T-cell (primary cell): ENCODE data around the gene TRIM14. TPM values are rescaled to one million over a fixed set of nuclear protein-coding genes. Genes with fewer than 3 reads are reported as not detected.
A peak's percentile ranks its signal among the peaks of the same experiment; 100 is the strongest.

Experiments used
- ATAC-seq, 4 experiments: fragments of 200-7000 bp in 3 of 4; fragments of 150-1000 bp in 1 of 4; cut with Tn5 transposase; replicated peaks in 1 of 4; 1 replicate in 3 of 4; 2 replicates in 1 of 4; pipeline ENCODE4 v1.10.0; 2021; ENCODE audit warnings: moderate library complexity in 3 of 4, mild to moderate bottlenecking in 2 of 4, moderate number of reproducible peaks in 1 of 4
- CTCF ChIA-PET, 2 donors: fragments of 300-600 bp; sonication (Branson Sonifier 250); formaldehyde crosslinking; loops; one replicate each; lab custom pipeline; 2022; ENCODE audit warnings: antibody characterized with exemption in 2 of 2; lab: Charles Lee
- POLR2A ChIA-PET, 2 donors: fragments of 300-600 bp; sonication (Branson Sonifier 250); formaldehyde crosslinking; loops; one replicate each; lab custom pipeline; 2022; ENCODE audit warnings: antibody characterized with exemption in 2 of 2; lab: Charles Lee
- DNase-seq, 35 experiments: peaks; one replicate each; pipeline versions ENCODE4 v3.0.0 to v3.0.0-alpha.2; 2013 to 2023
- H3K27ac ChIP-seq: one replicate; pipeline ENCODE4 v1.5.1; 2013; ENCODE audit warnings: low read length
- H3K27me3 ChIP-seq, 2 experiments: replicated peaks in 1 of 2; 1 replicate in 1 of 2; 2 replicates in 1 of 2; pipeline versions ENCODE4 v1.6.1 to v1.7.0; 2013; ENCODE audit warnings: low read length in 1 of 2, mixed read lengths in 1 of 2; ENCODE audit not compliant: control insufficient read depth in 2 of 2, insufficient read depth in 2 of 2; ENCODE audit errors: extremely low read depth in 1 of 2
- H3K36me3 ChIP-seq, 2 donors: 1 replicate in 1 of 2; 2 replicates in 1 of 2; pipeline versions ENCODE4 v1.6.1 to v1.7.0; 2013; ENCODE audit warnings: low read length in 1 of 2; ENCODE audit not compliant: control insufficient read depth in 2 of 2, insufficient read depth in 1 of 2; ENCODE audit errors: extremely low read depth in 1 of 2
- H3K4me1 ChIP-seq, 2 experiments: 1 replicate in 1 of 2; 2 replicates in 1 of 2; pipeline versions ENCODE4 v1.6.1 to v1.7.0; 2013; ENCODE audit warnings: low read length in 2 of 2, mixed read lengths in 1 of 2; ENCODE audit not compliant: insufficient read depth in 2 of 2, control insufficient read depth in 1 of 2; ENCODE audit errors: extremely low read depth in 1 of 2
- H3K4me3 ChIP-seq, 2 donors: 1 replicate in 1 of 2; 2 replicates in 1 of 2; pipeline versions ENCODE4 v1.5.1 to v1.7.0; 2013; ENCODE audit warnings: mild to moderate bottlenecking in 2 of 2, low read length in 1 of 2, moderate library complexity in 1 of 2; ENCODE audit not compliant: control insufficient read depth in 1 of 2; ENCODE audit errors: extremely low read depth in 1 of 2
- H3K9me3 ChIP-seq: 2 replicates; pipeline ENCODE4 v1.7.0; 2013
- H3K27ac Mint-ChIP-seq, 2 donors: one replicate each; pipeline ENCODE4 v1.8.0; 2020 to 2021; ENCODE audit warnings: mild to moderate bottlenecking in 2 of 2, mixed read lengths in 2 of 2
- H3K27me3 Mint-ChIP-seq, 2 donors: one replicate each; pipeline ENCODE4 v1.8.0; 2021 to 2022; ENCODE audit warnings: mixed read lengths in 2 of 2
- H3K36me3 Mint-ChIP-seq: one replicate; pipeline ENCODE4 v1.8.0; 2021; ENCODE audit warnings: mixed read lengths
- H3K4me1 Mint-ChIP-seq, 3 donors: one replicate each; pipeline ENCODE4 v1.8.0; 2020 to 2022; ENCODE audit warnings: mixed read lengths in 3 of 3, mild to moderate bottlenecking in 1 of 3
- H3K4me3 Mint-ChIP-seq, 3 donors: one replicate each; pipeline ENCODE4 v1.8.0; 2020 to 2022; ENCODE audit warnings: mild to moderate bottlenecking in 3 of 3, mixed read lengths in 3 of 3, moderate library complexity in 3 of 3
- H3K9me3 Mint-ChIP-seq, 3 donors: one replicate each; pipeline ENCODE4 v1.8.0; 2020 to 2022; ENCODE audit warnings: mixed read lengths in 3 of 3
- WGBS: methylation state at CpG from one replicate; pipeline ENCODE4 v1.1.5; 2013; ENCODE audit warnings: missing lambda C conversion rate; ENCODE audit not compliant: insufficient coverage; 5-methylcytosine and 5-hydroxymethylcytosine counted together
- total RNA-seq, 35 experiments: library from RNA in 6 of 35; stranded (reverse) in 6 of 35; fragments of 120-200 nt in 1 of 35; gene quantifications; one replicate each; pipeline versions ENCODE4 v1.2.1 to v1.2.4 and lab custom pipeline; 2013 to 2026

TRIM14 gene
- total RNA-seq, 5 donors from 2014 or later (not counting 1 experiment from before 2014, with no cell fraction given), result 75.7 to 98.9 (median 85.3) TPM

DNA sequence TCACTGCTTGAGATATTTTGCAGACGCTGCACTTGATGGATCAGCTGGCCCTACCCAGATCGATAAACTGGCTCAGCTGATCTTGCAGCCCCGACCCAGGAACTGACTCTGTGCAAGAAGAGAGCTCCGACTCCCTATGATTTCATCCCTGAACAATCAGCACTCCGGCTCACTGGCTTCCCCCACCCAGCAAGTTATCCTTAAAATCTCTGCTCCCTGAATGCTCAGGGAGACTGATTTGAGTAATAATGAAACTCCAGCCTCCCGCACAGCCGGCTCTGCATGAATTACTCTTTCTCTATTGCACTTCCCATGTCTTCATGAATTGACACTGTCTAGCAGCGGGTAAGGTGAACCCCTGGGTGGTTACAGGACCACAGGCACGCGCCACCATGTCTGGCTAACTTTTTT lies 79.4 kb downstream of the TRIM14 start:
- Histone ChIP-seq H3K4me3 (no peak overlapping the region), H3K36me3 (no peaks in the 10 kb centered on the region), H3K27me3 (peaks cover 0 to 19% of the 10 kb centered on the region in 2 experiments), H3K9me3 (no peaks in the 10 kb centered on the region), H3K27ac (no peak overlapping the region), H3K4me1 (peaks cover 0 to 4% of the 10 kb centered on the region in 2 experiments)
- no peak overlapping the region for H3K27ac Mint-ChIP-seq
- no peaks in the 10 kb centered on the region for H3K9me3 Mint-ChIP-seq
- peaks cover 4 to 6% (median 4%) of the 10 kb centered on the region in 3 donors for H3K4me1 Mint-ChIP-seq
- CTCF ChIA-PET, result interaction anchor here in 1 of 2 donors (0.6 kb wide), 1 partner anchor 156 kb away, joined by 6 read pairs; no protein-coding TSS in a partner anchor
- DNase-seq, result no peak
- ATAC-seq, result no peak
- no peak overlapping the region for H3K4me3 Mint-ChIP-seq
- peaks cover 3 to 10% of the 10 kb centered on the region in 2 donors for H3K27me3 Mint-ChIP-seq
- WGBS, result 88% methylated on average over 7 of the region's 10 CpGs
- POLR2A ChIA-PET, result no interaction called here
- no peaks in the 10 kb centered on the region for H3K36me3 Mint-ChIP-seq

DNA sequence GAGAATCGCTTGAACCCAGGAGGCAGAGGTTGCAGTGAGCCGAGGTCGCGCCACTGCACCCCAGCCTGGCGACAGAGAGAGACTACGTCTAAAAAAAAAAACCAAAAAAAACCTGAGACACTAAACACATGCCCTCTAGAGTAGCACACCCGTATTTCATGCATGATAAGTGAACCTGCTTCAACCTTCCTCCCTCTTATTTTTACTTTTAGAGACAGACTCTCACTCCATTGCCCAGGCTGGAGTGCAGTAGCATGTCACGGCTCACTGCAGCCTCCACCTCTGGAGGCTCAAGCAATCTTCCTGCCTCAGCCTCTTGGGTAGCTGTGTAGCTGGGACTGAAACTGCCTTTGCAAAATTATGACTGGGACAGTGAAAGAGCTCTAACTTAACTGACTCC lies 80.1 kb downstream of the TRIM14 start:
- WGBS, result 85% methylated on average over 8 of the region's 8 CpGs
- no peaks in the 10 kb centered on the region for H3K36me3 Mint-ChIP-seq
- ATAC-seq, result no peak
- no peak overlapping the region for H3K27ac Mint-ChIP-seq
- peaks cover 0 to 19% of the 10 kb centered on the region in 2 experiments for H3K27me3 ChIP-seq
- H3K4me3 ChIP-seq, result no peak overlapping the region
- no peaks in the 10 kb centered on the region for H3K9me3 Mint-ChIP-seq
- no peak overlapping the region for H3K27ac ChIP-seq
- ChIA-PET POLR2A (interaction anchor here in 1 of 2 donors (0.5 kb wide), 1 partner anchor 116 kb away, joined by 5 read pairs; the partner anchor contains the start of gene TRMO), CTCF (interaction anchor here in 1 of 2 donors (0.5 to 0.6 kb wide), 2 partner anchors 116 to 157 kb away, joined by 4 to 6 read pairs; partner anchors contain the start of gene TRMO)
- no peaks in the 10 kb centered on the region for H3K9me3 ChIP-seq
- H3K36me3 ChIP-seq, result no peaks in the 10 kb centered on the region
- DNase-seq, result no peak
- H3K27me3 Mint-ChIP-seq, result peaks cover 3 to 10% of the 10 kb centered on the region in 2 donors
- H3K4me3 Mint-ChIP-seq, result no peak overlapping the region
- H3K4me1 Mint-ChIP-seq, result peaks cover 7 to 10% (median 7%) of the 10 kb centered on the region in 3 donors
- peaks cover 0 to 6% of the 10 kb centered on the region in 2 experiments for H3K4me1 ChIP-seq

DNA sequence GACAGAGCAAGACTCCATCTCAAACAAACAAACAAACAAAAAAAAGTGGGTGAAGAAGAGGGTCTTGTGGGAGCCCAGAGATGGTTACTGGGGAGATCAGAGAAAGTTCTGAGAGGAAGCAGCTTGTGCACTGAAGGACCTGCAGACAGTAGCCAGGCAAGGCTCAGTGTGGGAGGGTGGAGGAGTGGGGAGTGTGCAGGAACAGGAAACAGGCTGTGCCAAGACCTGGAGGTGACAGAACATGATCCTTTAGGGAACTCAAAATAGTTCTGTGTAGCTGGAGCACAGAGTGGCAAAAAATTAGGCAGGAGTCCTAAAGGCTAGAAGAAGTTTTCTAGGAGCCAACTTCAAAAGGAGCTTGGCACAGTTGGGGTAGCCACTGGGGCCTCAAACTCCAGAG lies 81.7 kb downstream of the TRIM14 start:
- Histone ChIP-seq H3K27ac (no peak overlapping the region), H3K4me3 (no peak overlapping the region), H3K27me3 (peaks cover 0 to 19% of the 10 kb centered on the region in 2 experiments), H3K9me3 (no peaks in the 10 kb centered on the region), H3K36me3 (no peaks in the 10 kb centered on the region), H3K4me1 (peaks cover 0 to 6% of the 10 kb centered on the region in 2 experiments)
- POLR2A ChIA-PET, result interaction anchor here in 1 of 2 donors (1.2 kb wide), 1 partner anchor 15 kb away, joined by 4 read pairs; no protein-coding TSS in a partner anchor
- DNase-seq (no peak), ATAC-seq (no peak)
- H3K27me3 Mint-ChIP-seq, result peaks cover 3 to 10% of the 10 kb centered on the region in 2 donors
- no peaks in the 10 kb centered on the region for H3K36me3 Mint-ChIP-seq
- no peak overlapping the region for H3K4me3 Mint-ChIP-seq
- no peaks in the 10 kb centered on the region for H3K9me3 Mint-ChIP-seq
- CTCF ChIA-PET, result interaction anchor here in 1 of 2 donors (1.2 kb wide), 1 partner anchor 219 kb away, joined by 3 read pairs; no protein-coding TSS in a partner anchor
- peaks cover 7% of the 10 kb centered on the region in 3 donors for H3K4me1 Mint-ChIP-seq
- no peak overlapping the region for H3K27ac Mint-ChIP-seq

DNA sequence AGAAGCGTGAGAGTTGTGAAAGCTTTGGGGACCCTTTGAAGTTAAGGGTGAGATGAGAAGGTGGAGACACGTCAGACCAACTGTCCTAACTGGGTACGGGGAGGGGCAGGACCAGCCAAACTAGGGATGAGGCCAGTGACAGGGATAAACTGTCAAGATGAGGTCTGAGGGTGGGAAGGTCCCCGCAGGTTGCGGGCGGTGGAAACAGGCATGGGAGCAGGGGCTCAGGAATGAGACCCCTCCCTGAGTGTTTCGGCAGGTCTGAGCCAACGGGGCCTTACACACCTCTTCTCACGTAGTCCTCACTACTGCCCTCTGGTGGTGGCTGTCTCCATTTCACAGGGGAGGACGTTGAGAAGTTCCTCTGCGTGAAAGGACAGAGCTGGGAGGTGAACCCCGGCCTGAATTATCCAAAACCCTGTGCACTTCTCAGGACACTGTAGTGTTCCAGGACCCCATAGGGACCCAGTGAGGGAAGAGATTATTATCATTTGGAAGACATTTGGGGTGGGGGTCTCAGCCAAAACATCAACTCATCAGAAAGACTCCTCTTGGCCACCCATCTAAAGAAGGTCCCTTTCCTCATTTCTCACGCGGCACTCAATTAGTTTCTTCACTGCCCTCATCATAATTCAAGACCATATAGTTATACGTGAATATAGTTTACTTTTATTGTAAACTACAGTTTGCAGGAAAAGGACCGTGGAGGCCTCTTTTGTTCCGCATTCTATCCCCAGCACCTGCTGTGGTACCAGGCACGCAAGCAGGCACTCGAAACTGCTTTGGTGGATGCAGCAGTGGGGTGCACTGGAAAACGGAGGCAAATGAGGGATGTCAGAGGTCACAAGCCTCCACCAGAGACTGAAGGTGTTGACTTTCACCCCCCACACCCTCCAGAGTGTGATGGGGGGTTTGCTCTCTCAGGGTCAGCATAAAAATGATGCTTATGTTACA lies 84.2 kb downstream of the TRIM14 start:
- no peak overlapping the region for H3K27ac Mint-ChIP-seq
- no peak overlapping the region for H3K4me3 Mint-ChIP-seq

DNA sequence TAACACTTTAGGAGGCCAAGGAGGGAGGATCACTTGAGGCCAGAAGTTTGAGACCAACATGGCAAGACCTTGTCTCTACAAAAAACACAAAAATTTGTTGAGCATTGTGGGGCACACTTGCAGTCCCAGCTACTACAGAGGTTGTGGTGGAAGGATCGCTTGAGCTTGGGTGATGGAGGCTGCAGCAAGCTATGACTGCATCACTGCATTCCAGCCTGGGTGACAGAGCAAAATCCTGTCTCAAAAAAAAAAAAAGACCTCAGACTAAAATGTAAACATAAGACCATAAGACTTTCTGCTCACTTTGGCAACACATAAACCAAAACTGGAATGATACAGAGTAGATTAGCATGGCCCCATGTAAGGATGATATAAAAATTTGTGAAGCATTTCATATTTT lies 87.1 kb downstream of the TRIM14 start:
- Histone ChIP-seq H3K27me3 (peaks cover 0 to 9% of the 10 kb centered on the region in 2 experiments), H3K36me3 (no peaks in the 10 kb centered on the region), H3K27ac (no peak overlapping the region), H3K4me1 (peaks cover 0 to 6% of the 10 kb centered on the region in 2 experiments), H3K4me3 (no peak overlapping the region), H3K9me3 (no peaks in the 10 kb centered on the region)
- ChIA-PET POLR2A (no interaction called here), CTCF (interaction anchor here (0.7 to 1.0 kb wide), 3 partner anchors 14 to 135 kb away, joined by 3 read pairs; no protein-coding TSS in a partner anchor)
- Mint-ChIP-seq H3K4me1 (peaks cover 7% of the 10 kb centered on the region in 3 donors), H3K4me3 (no peak overlapping the region), H3K9me3 (no peaks in the 10 kb centered on the region), H3K27ac (no peak overlapping the region), H3K27me3 (peaks cover 0 to 2% of the 10 kb centered on the region in 2 donors), H3K36me3 (peaks cover 3% of the 10 kb centered on the region)
- no CpG with 5 or more reads among the region's 1 CpG for WGBS
- ATAC-seq (no peak), DNase-seq (no peak)

More for the DNA sequence above, 84.2 kb downstream of the TRIM14 start:
- Histone ChIP-seq H3K4me1 (peaks cover 0 to 6% of the 10 kb centered on the region in 2 experiments), H3K4me3 (no peak overlapping the region), H3K27ac (no peak overlapping the region), H3K9me3 (no peaks in the 10 kb centered on the region), H3K36me3 (no peaks in the 10 kb centered on the region), H3K27me3 (peaks cover 0 to 14% of the 10 kb centered on the region in 2 experiments)
- DNase-seq (peak; percentile 64 to 96 (median 87)), ATAC-seq (peak; percentile 94 to 99 (median 99))
- Mint-ChIP-seq H3K36me3 (no peaks in the 10 kb centered on the region), H3K9me3 (no peaks in the 10 kb centered on the region), H3K4me1 (peaks cover 7% of the 10 kb centered on the region in 3 donors), H3K27me3 (peaks cover 3% of the 10 kb centered on the region in 2 donors)
- 30% methylated on average over 3 of the region's 20 CpGs for WGBS
- POLR2A ChIA-PET, result no interaction called here
- CTCF ChIA-PET, result interaction anchor here (0.5 to 1.4 kb wide), 18 partner anchors 10 to 222 kb away, joined by 3 to 6 read pairs (median 4); partner anchors contain the start of gene ANP32B (in 1 of the 2)

DNA sequence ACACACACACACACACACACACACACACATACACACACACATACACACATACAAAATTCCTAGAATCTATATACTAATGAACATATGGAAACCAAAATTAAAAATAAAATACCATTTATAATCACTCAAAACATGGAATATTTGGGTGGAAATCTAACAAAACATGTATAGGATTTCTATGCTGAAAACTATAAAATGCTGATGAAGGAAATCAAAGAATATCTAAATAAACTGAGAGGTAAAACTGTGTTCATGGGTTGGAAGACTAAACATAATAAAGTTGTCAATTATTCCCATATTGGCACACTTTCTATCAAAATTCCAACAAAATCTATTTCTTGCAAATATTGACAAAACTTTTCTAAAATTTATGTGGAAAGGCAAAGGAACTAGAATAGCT lies 87.9 kb downstream of the TRIM14 start:
- Histone ChIP-seq H3K9me3 (no peaks in the 10 kb centered on the region), H3K27ac (no peak overlapping the region), H3K4me3 (no peak overlapping the region), H3K27me3 (peaks cover 0 to 9% of the 10 kb centered on the region in 2 experiments), H3K4me1 (peaks cover 0 to 6% of the 10 kb centered on the region in 2 experiments), H3K36me3 (no peaks in the 10 kb centered on the region)
- DNase-seq, result no peak
- no peaks in the 10 kb centered on the region for H3K9me3 Mint-ChIP-seq
- ChIA-PET CTCF (interaction anchor here in 1 of 2 donors (0.5 kb wide), 1 partner anchor 13 kb away, joined by 6 read pairs; no protein-coding TSS in a partner anchor), POLR2A (no interaction called here)
- peaks cover 0 to 2% of the 10 kb centered on the region in 2 donors for H3K27me3 Mint-ChIP-seq
- no peak for ATAC-seq
- H3K4me1 Mint-ChIP-seq, result peaks cover 7 to 9% (median 7%) of the 10 kb centered on the region in 3 donors
- H3K27ac Mint-ChIP-seq, result no peak overlapping the region
- no peak overlapping the region for H3K4me3 Mint-ChIP-seq
- peaks cover 3% of the 10 kb centered on the region for H3K36me3 Mint-ChIP-seq
